Stimulated activated CD4-positive, alpha-beta T cell treated with anti-CD3 and anti-CD28 coated beads, Interleukin-12 subunit alpha, Interleukin-12 subunit beta, amount 100 ng/mL, for 48 hours (primary cell): ENCODE measurements around the gene FSTL4.

Experiments
- DNase-seq, 3 donors: peaks; one replicate each; pipeline ENCODE4 v3.0.0-alpha.2; 2020; ENCODE audit warnings: low read depth in 2 of 3, low spot score in 1 of 3

The FSTL4 gene

DNA sequence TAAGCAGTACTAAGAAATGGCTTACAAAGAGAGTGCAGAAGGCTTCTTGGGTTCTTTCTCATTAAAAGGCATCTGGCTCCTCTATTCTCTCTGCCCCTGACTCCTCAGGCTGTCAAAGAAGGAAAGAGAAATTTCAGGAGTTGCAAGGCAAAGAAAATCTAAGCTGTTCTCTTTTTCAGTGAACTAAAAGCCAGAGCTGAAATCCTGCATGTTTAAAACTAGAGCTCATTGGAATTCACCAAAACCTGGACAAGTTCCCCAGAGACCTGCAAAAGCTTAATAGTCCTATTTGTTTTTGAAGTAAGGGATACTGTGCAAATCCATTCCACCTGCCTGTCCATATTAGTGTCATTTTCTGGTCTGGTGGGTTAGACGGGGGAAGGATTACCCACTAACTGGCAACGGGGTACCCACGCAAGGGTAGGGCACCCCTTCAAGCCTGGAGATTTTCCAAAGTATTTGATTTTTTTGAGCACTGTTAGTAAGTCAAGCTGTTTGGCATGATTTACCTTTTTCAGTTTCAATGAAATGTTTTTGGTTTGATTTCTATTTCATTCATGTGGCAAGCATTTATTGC, 179.3 kb downstream of the FSTL4 start:
- no peak for DNase-seq

DNA sequence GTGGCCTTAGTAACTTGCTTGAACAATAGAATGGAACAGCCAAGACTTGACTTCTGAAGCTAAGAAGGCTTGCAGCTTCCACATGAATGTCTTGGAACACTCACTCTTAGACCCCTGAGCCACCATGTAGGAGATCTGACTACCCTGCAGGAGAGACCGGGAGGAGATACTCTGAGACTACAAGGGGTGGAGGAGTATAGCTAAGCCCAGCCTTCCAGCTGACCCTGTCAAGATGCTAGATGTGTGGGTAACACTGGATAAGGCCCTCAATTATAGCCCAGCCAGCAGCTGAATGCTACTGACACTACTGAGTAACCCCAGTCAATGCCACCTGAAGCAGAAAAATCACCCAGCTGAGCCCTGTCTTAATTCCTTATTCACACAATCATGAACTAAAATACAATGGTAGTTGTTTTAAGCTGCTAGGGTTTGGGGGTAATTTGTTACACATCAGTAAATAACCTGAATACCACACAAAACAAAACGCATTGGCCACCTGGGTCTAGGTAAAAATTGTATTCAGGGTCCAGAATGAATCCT, 180.9 kb downstream of the FSTL4 start:
- no peak for DNase-seq

DNA sequence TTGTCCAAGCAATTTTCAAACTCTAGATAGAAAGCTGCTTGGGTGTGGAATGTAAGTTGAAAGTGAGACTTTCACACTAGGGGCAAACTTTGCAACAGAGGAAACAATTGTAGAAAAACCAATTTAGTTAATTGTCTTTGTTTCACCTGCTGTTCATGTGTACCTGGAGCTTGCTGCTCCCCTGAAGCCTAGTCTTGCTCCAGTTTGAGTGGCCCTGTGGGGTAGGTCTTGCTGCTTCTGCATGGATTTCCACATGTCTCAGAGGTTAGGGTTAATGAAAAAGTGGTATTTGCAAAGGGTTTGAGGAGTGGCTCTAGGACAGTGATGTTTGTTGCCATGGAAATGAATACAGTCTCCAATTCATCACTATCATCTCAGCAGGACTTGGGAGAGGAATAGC, 182.2 kb downstream of the FSTL4 start:
- no peak for DNase-seq

DNA sequence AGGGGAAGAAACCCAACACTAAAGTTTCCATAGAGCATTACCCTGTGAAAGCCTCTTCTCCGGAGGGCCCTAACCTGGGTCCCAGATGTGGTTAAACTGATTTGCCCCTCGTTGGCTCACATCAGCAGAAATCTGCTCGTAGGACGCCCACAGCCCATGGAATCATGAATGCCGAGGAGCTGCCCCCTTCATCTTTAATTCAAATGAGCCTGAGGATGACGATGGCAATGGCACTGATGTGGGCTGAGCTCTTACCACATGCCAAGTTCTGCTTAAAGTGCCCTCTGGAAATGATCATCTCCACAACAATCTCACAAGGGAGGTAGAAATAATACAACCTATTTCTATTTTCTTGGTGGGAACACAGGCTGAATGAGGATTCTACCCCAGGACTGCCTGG, 183.3 kb downstream of the FSTL4 start:
- DNase-seq, result no peak

DNA sequence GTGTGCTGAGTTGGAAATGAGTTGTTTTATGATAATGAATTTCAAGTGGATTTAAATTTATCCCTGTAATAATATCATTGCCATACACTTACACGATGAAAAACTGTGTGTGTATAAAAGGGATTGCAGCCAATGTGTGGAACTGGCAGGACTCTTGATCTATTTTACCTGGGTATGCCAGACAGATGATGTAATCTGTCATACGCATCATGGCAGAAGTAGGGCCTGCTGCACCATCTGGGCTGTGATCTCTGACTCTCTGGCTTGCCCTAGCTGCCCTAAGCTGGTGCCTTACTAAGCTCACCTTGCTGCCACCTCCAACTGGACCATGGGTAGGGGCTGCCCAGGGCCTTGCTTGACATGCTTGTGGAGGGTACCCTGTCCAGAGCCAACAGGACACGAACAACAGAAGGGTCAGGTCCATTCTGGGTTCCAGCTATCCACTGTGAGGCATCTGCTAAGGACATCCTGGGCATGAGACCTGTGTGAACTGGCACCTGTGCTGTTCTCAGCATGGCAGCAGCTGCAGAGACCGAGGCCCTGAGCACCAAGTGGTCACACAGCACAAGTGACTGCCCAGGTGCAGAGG, 184.2 kb downstream of the FSTL4 start:
- no peak for DNase-seq

DNA sequence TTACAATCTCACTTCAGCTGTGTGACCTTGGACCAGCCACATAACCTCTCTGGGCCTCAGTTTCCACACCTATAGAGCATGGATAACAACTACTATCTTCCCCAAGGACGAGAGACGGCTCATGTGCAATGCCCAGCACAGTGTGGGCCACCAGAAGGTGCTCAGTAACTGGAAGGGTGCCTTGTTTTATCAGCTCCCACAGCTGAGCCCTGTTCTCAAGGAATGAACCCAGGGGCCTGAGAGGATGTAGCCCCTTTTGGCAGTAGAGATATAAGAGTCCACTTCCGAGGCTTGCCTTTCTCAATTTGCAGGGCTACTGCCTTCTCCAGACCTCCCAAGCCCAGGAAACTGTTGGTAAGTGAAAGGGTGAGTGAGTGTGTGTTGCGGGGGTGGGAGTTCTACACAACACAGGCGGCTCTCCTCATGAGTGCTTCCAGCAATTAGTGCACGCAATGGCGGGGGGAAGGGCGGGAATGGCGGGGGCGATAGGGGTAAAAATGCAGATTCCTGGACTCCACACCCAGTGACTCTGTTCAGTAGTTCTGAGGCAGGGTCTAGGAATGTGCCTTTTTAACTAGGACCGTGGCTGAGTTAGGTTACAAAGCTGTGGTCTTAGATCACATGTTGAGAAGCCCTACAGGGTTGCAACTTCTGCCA, 185.1 kb downstream of the FSTL4 start:
- no peak for DNase-seq

DNA sequence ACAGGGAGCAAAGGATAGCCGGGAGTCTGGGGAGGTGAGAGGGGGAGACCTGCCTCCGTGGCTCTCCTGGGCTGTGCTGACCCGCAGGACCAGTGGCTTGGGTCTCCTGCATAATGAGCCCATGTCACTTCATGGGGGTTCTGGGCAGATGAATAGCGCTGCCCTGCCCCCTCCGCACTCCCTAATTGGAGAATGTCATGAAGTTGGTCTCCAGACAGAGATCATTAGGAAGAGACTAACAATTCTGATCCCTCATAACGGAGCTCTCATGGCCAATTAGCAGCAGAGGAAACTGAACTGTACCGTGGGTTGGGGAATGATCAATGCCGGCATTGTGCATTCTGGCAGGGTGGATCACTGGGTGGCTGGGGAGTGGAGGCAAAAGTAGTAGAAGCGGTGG, 186.1 kb downstream of the FSTL4 start:
- DNase-seq, result no peak

DNA sequence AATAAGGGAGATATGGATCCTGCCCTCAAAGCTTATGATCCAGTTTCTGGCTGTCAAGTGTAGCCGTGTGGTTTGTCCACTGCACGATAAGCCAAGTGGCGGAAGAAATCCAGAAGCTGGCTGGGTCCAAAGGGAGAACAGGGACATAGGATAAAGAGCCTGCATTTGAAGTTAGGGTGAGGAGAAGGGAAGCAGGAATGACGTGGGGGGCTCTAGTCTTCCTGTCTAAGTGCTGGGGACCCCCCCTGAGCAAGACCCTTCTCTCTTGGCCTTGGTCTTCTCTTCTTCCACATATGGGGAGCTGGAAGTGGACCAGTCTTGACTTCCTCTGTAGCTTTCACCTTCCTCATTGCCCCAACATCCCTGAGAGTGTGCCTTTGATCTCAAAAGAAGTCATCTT, 186.6 kb downstream of the FSTL4 start:
- DNase-seq, result no peak

DNA sequence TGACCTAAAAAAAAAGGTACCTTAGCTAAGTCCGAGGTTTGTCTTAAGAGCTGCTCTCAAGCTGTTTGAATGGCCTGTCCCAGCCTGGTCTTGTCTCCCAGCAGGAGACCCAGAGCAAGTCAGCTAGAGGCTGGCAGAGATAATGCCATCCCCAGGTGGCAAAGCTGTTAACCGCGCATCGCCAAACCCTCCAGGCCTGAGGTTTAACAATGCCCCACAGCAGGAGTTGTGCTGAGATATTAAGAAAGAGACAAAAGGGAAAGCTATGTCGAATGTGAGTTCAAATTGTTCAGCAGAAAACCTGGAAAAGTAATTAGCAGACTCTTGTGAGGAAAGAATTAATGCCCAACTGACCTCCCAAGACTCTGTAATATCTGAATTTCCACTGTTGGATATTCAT, 187.1 kb downstream of the FSTL4 start:
- no peak for DNase-seq

DNA sequence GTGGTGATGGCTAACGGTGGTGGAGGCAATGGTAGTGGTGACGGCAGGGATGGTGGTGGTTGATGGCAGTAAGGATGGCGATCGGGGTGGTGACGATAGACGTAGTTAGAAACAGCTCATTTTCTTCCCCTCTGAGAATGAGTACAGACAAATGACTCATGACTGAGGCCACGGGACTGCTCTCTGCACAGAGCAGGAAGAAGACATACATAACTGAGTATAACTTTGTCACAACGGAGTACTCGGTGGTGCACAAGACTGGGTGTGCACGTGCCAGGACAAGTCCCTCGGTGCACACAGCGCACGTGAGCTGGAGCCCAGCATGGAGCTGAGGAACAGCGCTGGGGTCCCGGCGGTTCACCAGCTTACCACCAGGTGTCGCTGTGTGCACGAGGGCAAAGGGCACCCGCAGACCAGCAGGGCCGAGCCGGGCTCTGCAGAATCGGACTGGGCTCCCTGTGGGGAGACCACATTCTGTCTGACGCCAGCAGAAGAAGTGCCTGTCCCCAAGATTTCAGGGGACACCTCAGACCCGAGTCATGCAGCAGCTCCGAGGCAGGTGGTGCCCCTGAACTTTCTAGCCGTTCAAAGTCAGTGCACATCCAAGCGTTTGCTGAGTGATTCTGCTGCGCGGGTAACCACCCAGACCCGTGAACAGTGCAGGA, 188.6 kb downstream of the FSTL4 start:
- DNase-seq, result peak; percentile 51 to 74 (median 62)

DNA sequence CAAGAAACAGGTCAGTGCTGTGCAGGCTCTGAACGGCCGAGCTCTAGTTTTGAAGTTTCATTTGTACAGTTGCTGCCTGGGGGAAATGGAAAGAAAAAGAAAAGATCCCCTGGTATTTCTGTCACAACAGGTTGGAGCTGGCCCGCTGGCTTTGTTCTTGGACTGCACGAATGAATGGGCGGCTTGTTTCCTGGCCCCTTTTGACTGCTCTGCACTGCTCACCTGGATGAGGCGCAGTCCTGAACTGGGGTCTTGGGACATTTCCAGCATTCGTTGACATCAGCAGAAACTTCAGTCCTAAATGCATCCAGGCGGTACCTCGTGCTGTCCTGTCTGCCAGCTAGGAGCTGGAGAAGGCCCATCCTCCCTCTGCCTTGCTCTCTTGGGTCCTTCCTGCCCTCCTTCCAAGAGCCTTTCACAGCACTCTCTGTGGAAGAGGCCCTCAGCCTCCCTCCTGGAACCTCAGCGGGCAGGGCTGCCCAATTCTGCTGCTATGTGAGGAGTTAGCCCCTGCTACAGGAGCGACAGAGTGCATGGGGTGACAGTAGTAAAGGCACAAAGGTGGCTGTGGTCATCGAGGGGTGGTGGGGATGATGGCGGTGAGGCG, 189.2 kb downstream of the FSTL4 start:
- DNase-seq, result peak in 1 of 3 donors; percentile 2

DNA sequence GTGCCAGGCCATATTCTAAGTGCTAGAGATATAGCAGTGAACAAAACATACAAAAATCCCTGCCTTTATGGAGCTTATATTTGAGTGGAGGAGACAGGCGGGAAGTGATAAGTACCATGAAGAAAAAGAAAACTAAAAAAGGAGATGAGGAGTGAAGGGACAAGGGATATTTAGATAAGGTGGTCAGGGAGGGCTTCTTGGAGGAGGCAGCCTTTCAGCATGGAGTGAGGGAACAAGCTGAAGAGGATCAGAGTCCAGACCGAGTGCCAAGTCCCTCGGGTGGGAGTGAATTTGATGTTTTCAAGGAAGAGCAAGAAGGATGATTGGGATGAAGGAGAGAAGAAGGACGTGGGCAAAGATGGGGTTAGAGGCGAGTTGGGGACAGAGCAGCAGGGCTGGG, 190.5 kb downstream of the FSTL4 start:
- DNase-seq, result no peak

DNA sequence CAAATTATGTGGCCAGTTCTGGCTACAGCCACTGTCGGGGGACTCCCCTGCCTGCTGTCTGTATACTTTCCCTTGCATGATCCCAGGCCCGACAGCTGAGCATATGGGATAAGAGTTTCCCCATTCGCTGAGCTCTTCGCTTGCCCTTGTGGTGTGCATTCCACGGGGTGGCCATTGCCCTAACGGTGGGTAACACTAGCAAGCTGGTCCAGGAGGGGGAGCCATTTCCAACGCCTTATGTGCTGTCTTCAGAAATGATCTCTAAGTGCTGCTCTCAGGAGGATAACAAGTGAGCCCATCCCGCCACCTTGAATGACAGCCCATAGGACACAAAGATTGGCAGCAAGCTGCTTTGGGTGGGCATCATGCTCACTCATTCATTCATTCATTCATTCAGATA, 190.9 kb downstream of the FSTL4 start:
- peak in 2 of 3 donors; percentile 8 to 13 for DNase-seq

DNA sequence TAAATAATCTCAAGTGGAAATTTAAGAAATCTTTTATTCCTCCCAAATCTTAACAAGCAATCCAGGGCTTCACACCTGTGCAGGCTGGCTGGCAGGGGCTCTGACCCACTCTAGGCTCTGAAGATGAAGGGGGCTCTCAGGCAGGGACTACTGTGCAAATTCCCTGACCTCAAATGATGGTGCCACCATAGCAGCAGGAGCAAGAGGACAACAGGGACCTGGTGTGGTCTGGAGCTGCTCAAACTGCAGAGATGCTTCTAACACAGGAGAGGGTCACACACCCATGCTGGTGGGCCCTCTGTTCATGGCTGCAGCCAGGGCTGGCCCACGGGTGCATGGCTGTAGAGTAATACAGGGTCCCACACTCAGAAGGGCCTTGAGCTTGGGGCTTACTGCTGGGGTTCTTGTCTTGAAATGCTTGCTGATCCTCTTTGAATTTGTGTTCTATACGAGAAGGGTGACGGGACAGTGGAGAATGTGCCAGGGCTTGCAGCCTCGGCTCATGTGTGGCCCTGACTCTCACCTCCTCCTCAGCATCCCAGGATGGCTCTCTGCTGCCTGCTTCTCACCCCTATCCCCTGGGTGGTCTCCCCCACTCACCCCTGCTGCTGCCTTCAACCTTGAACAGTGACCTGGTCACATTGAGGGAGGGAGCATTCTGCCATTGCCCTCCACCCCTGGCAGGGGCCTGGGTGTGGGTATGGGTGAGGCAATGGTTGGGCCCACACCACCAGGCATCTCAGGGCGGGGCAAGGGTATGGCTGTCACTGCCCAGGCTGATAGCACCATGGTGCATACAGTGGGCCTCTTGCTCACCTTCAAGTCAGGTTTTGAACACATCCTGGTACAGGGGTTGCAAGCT, 191.7 kb downstream of the FSTL4 start:
- DNase-seq, result no peak

DNA sequence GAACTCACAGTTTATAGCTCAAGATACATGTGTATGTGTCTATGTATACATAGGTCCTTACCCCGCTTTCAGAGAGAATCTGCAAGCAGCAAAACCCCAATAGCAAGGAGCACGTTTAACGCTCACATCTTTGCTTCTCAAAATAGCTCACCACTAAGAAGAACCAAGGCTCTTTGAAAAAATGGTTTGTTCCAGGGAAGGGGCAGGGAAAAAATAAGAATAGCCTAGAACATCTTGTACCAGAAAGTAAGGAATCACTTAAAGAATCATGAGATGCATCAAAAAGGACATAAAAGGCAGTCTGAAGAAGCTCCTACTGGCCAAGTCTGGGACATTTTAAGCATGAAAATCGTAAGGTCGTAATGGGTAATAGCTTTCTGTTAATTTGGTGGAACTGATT, 196.4 kb downstream of the FSTL4 start:
- no peak for DNase-seq

DNA sequence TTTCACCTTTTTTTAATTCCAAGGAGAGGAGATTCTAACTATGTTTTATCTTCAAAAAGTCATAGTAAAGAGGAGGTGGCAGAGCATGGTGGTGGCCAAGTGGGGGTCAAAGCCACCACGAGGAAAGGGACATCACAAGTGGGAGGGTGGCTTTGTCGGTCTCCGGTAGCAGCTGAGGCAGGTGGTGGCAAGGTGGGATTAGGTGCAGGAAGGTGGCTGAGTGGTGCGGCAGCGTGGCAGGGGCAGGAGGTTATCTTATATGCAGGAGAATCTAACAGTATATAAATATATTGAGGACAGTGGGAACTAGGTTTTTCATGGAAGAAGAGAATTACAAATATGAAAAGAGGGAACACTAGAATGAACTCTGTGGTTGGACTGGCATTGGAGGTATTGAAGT, 196.8 kb downstream of the FSTL4 start:
- no peak for DNase-seq

DNA sequence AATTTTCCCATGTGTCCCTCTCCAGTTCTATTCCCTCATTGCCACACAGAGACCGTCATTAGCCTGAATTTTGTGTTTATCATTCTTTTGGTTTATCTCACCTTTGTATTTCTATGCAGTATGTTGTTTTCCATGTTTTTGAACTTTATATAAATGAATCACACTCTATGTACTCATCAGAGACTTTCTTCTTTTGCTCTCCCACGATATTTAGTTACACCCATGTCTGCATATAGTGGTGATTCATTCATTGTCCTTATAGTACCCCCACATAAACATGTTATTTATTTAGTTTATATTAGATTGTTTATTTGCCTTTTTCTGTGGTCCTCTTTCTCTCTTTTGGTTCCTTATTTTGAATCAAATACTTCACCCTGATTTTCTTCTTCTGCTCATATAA, 199.7 kb downstream of the FSTL4 start:
- no peak for DNase-seq

DNA sequence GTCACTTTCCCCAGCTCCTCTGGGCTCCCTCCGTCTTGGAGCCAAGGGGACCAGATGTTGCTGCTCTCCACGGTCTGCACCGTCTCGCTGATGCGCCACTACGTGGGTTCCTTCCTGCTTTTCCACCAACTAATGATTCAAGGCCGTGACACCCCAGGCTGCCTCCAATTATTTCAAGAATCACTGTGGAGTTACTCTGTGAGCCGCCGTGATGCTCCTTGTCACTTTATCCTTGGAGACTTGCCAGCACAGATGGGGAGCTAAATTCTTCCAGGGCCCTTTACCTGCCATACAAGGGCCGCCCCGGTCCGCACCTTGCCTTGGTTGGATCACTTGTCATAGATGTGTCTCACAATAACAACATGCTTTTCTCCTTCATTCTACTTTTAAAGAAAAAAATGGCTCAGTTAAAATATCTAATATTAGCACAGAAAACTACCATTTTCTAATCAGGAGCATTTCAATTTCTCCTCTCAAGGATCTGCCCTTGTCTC, 202.0 kb downstream of the FSTL4 start:
- DNase-seq, result no peak

DNA sequence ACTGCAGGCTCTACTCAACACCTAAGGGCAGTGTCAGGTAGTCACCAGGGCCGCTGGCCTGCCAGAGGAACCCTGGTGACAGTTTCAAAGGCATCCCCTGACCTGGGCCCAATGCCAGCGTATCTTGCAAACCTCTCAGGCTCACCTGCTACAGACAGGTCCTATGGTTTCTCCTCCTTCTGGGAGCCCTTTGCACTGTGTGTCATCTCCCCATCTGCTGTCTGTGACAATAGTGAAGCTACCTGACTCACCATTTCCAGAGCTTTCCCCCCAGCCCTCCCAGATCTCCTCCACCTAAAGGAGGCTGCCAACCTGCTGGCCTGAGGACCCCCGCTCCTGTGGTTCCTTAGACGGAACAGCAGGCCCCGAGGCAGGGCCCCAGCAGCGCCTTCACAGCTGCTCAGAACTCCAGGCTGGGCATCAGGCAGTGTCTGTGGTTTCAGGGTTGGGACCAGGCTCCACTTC, 203.1 kb downstream of the FSTL4 start:
- DNase-seq, result no peak

DNA sequence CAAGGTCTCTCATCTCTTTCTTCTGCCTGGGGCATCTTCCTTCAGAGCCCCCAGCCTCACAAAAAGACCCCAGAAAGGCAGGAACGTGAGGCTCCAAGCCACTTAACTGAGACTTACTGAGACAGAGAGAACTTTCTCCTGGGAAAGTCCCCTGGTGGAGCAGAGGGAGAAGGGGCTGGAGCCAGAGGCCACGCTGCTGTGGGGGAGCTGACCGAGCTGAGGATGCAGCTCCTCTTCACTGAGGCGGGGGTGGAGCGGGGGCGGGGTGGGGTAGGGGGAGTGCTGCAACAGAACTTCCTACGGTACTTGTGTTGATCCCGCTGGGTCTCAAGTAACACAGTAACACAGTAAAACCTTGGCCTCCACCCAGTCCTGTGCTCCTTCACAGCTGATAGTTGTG, 204.0 kb downstream of the FSTL4 start:
- DNase-seq, result no peak
